Measurements from ENCODE around the gene TRIM8.

- no peak for TF ChIP-seq EZH2 (IDR thresholded peaks at IDR 0.05; ENCODE audit: low read length, unreplicated experiment)
- no peak for TF ChIP-seq EZH2phosphoT487 (IDR thresholded peaks at IDR 0.05; ENCODE audit: borderline replicate concordance, low read length)
These were observed 18.1 kb upstream of the TRIM8 start for GRCh38 chr10:102626026-102626685.

All from PC-3 (cell line).